Activated B cell treated with CpG ODN at 0.5 μM for 24 hours (primary cell): Measurements from ENCODE around the gene ADGRB3. TPM values are rescaled to one million over a fixed set of nuclear protein-coding genes. Genes with fewer than 3 reads are reported as not detected.

Source experiments
- ATAC-seq: fragments of 200-7000 bp; cut with Tn5 transposase; one replicate; pipeline ENCODE4 v1.10.0; 2021; ENCODE audit warnings: low read depth, mild to moderate bottlenecking, moderate library complexity
- CTCF ChIA-PET: fragments of 350-600 bp; sonication (Branson Sonifier 250); formaldehyde crosslinking; loops from one replicate; lab custom pipeline; 2021; ENCODE audit warnings: antibody characterized with exemption; lab: Charles Lee
- POLR2A ChIA-PET: fragments of 350-600 bp; sonication (Branson Sonifier 250); formaldehyde crosslinking; loops from one replicate; lab custom pipeline; 2021; ENCODE audit warnings: antibody characterized with exemption; lab: Charles Lee
- DNase-seq: peaks from one replicate; pipeline ENCODE4 v3.0.0; 2022
- H3K27ac Mint-ChIP-seq: one replicate; pipeline ENCODE4 v1.8.0; 2020; ENCODE audit warnings: mixed read lengths
- H3K27me3 Mint-ChIP-seq: one replicate; pipeline ENCODE4 v1.8.0; 2021; ENCODE audit warnings: mixed read lengths
- H3K36me3 Mint-ChIP-seq: one replicate; pipeline ENCODE4 v1.8.0; 2021; ENCODE audit warnings: low read depth, mixed read lengths
- H3K4me1 Mint-ChIP-seq: one replicate; pipeline ENCODE4 v1.8.0; 2021; ENCODE audit warnings: mixed read lengths
- H3K4me3 Mint-ChIP-seq: one replicate; pipeline ENCODE4 v1.8.0; 2020; ENCODE audit warnings: mild to moderate bottlenecking, mixed read lengths
- H3K9me3 Mint-ChIP-seq: one replicate; pipeline ENCODE4 v1.8.0; 2020; ENCODE audit warnings: mixed read lengths
- intact Hi-C: fragments of 100-400 bp; cut with micrococcal nuclease; formaldehyde crosslinking; loops from one replicate; pipeline ENCODE4 v1.15.1; 2024
- total RNA-seq: library from RNA; stranded (reverse); gene quantifications from 2 replicates; pipeline ENCODE4 v1.2.3, GENCODE V29; 2022
- TF ChIP-seq, protein P1 (sequence below): fragments of 200-600 bp; IDR thresholded peaks from one replicate; pipeline ENCODE4 v1.8.0; 2022; ENCODE audit warnings: antibody characterized with exemption, mild to moderate bottlenecking

The ADGRB3 gene
- total RNA-seq, 1 donor from 2014 or later, result not detected

GRCh38 chr6:68653074-68653705, 18.1 kb downstream of the ADGRB3 start:
- no peak overlapping the region for H3K4me3 Mint-ChIP-seq
- POLR2A ChIA-PET, result no interaction called here
- no peaks in the 10 kb centered on the region for H3K27me3 Mint-ChIP-seq

GRCh38 chr6:68653706-68654089, 18.6 kb downstream of the ADGRB3 start:
- no peaks in the 10 kb centered on the region for H3K4me1 Mint-ChIP-seq
- H3K27me3 Mint-ChIP-seq, result no peaks in the 10 kb centered on the region
- H3K4me3 Mint-ChIP-seq, result no peak overlapping the region
- ATAC-seq (no peak), DNase-seq (no peak)
- intact Hi-C loops, result no loop called here
- H3K27ac Mint-ChIP-seq, result no peak overlapping the region
- no peaks in the 10 kb centered on the region for H3K36me3 Mint-ChIP-seq
- TF ChIP-seq, protein P1, sequence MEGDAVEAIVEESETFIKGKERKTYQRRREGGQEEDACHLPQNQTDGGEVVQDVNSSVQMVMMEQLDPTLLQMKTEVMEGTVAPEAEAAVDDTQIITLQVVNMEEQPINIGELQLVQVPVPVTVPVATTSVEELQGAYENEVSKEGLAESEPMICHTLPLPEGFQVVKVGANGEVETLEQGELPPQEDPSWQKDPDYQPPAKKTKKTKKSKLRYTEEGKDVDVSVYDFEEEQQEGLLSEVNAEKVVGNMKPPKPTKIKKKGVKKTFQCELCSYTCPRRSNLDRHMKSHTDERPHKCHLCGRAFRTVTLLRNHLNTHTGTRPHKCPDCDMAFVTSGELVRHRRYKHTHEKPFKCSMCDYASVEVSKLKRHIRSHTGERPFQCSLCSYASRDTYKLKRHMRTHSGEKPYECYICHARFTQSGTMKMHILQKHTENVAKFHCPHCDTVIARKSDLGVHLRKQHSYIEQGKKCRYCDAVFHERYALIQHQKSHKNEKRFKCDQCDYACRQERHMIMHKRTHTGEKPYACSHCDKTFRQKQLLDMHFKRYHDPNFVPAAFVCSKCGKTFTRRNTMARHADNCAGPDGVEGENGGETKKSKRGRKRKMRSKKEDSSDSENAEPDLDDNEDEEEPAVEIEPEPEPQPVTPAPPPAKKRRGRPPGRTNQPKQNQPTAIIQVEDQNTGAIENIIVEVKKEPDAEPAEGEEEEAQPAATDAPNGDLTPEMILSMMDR, result no peak
- no peaks in the 10 kb centered on the region for H3K9me3 Mint-ChIP-seq
- POLR2A ChIA-PET, result no interaction called here
- CTCF ChIA-PET, result no interaction called here

More at GRCh38 chr6:68653074-68653705, 18.1 kb downstream of the ADGRB3 start:
- no peaks in the 10 kb centered on the region for H3K4me1 Mint-ChIP-seq
- DNase-seq, result no peak
- H3K9me3 Mint-ChIP-seq, result no peaks in the 10 kb centered on the region
- H3K36me3 Mint-ChIP-seq, result no peaks in the 10 kb centered on the region
- no peak overlapping the region for H3K27ac Mint-ChIP-seq
- intact Hi-C loops, result no loop called here
- ATAC-seq, result no peak
- TF ChIP-seq, protein P1, result no peak
- CTCF ChIA-PET, result no interaction called here

- H3K27ac Mint-ChIP-seq, result no peak overlapping the region
- H3K36me3 Mint-ChIP-seq, result no peaks in the 10 kb centered on the region
- TF ChIP-seq, protein P1, result no peak
- CTCF ChIA-PET, result no interaction called here
- no peaks in the 10 kb centered on the region for H3K27me3 Mint-ChIP-seq
- DNase-seq, result no peak
- H3K9me3 Mint-ChIP-seq, result no peaks in the 10 kb centered on the region
- no peak overlapping the region for H3K4me3 Mint-ChIP-seq
- intact Hi-C loops, result no loop called here
- POLR2A ChIA-PET, result no interaction called here
- H3K4me1 Mint-ChIP-seq, result no peaks in the 10 kb centered on the region
- ATAC-seq, result no peak
These were observed 19.1 kb downstream of the ADGRB3 start for GRCh38 chr6:68654134-68654533.

- POLR2A ChIA-PET, result no interaction called here
- no peak for DNase-seq
- ATAC-seq, result no peak
These were observed 19.9 kb downstream of the ADGRB3 start for GRCh38 chr6:68655028-68655427.

DNA sequence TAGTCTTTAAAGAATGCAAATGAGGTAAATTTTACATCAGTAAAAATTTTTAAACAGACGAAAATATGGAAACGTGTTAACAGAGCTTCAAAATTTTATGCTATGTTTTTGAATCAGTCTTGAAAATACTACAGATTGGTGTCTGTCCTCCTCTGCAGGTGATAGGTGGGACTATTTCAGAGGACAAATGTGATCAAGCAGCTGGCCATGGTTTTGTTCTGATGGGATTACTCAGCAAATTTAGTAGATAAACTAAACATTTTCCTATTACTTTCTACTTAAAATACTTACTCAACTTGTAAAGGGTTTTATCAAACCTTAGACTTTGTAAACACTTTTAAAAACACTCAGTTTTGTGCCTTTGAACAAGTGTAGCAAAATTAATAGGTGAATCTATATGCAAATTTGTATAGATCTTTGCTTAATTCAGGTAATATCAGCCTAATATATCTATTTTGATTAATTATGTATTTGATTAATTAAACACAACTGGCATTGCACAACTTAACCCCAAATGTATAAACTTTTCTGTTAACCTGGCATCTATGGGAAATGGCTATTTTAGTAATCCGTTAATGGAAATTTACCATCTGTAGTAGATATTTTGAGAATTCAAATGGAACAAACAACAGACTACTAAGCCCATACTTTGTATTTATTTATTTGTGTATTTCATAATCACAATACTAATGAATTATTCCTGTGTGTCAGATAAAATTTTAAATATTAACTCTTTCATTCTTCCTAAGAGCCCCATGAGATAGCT, 22.5 kb downstream of the ADGRB3 start:
- Mint-ChIP-seq H3K4me1 (no peaks in the 10 kb centered on the region), H3K27ac (no peak overlapping the region), H3K9me3 (no peaks in the 10 kb centered on the region), H3K4me3 (no peak overlapping the region), H3K36me3 (no peaks in the 10 kb centered on the region), H3K27me3 (no peaks in the 10 kb centered on the region)
- ChIA-PET POLR2A (no interaction called here), CTCF (no interaction called here)
- ATAC-seq (no peak), DNase-seq (no peak)
- TF ChIP-seq, protein P1, result no peak
- intact Hi-C loops, result no loop called here

More at GRCh38 chr6:68655028-68655427, 19.9 kb downstream of the ADGRB3 start:
- CTCF ChIA-PET, result no interaction called here
- TF ChIP-seq, protein P1, result no peak
- no peaks in the 10 kb centered on the region for H3K9me3 Mint-ChIP-seq
- no peaks in the 10 kb centered on the region for H3K36me3 Mint-ChIP-seq
- intact Hi-C loops, result no loop called here
- no peak overlapping the region for H3K27ac Mint-ChIP-seq
- no peaks in the 10 kb centered on the region for H3K4me1 Mint-ChIP-seq
- H3K4me3 Mint-ChIP-seq, result no peak overlapping the region
- no peaks in the 10 kb centered on the region for H3K27me3 Mint-ChIP-seq
